Measurements from ENCODE around the gene EPB41L3.

GRCh38 chr18:5391409-5391808 is 152.4 kb downstream of the EPB41L3 start:
- TF ChIP-seq CTCF (IDR thresholded peaks at IDR 0.05) (no peak), POLR2A (IDR thresholded peaks at IDR 0.05) (no peak)
